GM19455 (cell line): ENCODE results near the gene MAPKAPK3.

Experiments used
- ATAC-seq: cut with Tn5 transposase; IDR thresholded peaks from one replicate; pipeline ENCODE4 v1.9.1; 2021; ENCODE audit not compliant: unreplicated experiment

The MAPKAPK3 gene

GRCh38 chr3:50607271-50608091 lies 9.5 kb upstream of the MAPKAPK3 start:
- no peak for ATAC-seq

GRCh38 chr3:50608278-50608677 lies 8.7 kb upstream of the MAPKAPK3 start:
- ATAC-seq = no peak

- ATAC-seq = no peak
These were observed 7.7 kb upstream of the MAPKAPK3 start for GRCh38 chr3:50609071-50609762.

- ATAC-seq = no peak
These were observed 7.2 kb upstream of the MAPKAPK3 start for GRCh38 chr3:50609763-50610085.

GRCh38 chr3:50610181-50610971 lies 6.6 kb upstream of the MAPKAPK3 start:
- ATAC-seq = no peak

- no peak for ATAC-seq
These were observed 5.9 kb upstream of the MAPKAPK3 start for GRCh38 chr3:50610992-50611463.

- ATAC-seq = peak; percentile 80
These were observed 5.3 kb upstream of the MAPKAPK3 start, which contains the start of gene CISH for GRCh38 chr3:50611464-50612233. Gene CISH, minus strand, starts transcription at chr3:50611774. Its CDS starts 124 bp downstream, at chr3:50611650.

- peak; percentile 5 for ATAC-seq
These were observed 4.6 kb upstream of the MAPKAPK3 start for GRCh38 chr3:50612234-50612882.

GRCh38 chr3:50612970-50613846 lies 3.7 kb upstream of the MAPKAPK3 start:
- no peak for ATAC-seq

GRCh38 chr3:50615190-50615589 lies 1.8 kb upstream of the MAPKAPK3 start:
- ATAC-seq = no peak

- ATAC-seq = peak; percentile 24
These were observed 765 bp upstream of the MAPKAPK3 start for GRCh38 chr3:50616003-50616769.

- ATAC-seq = peak; percentile 64
These were observed 218 bp upstream of the MAPKAPK3 start for GRCh38 chr3:50616770-50617095.

- ATAC-seq = no peak
These were observed 1.0 kb downstream of the MAPKAPK3 start for GRCh38 chr3:50617911-50618481.

- ATAC-seq = no peak
These were observed 3.5 kb downstream of the MAPKAPK3 start for GRCh38 chr3:50620420-50620819.

GRCh38 chr3:50620820-50621219 lies 3.9 kb downstream of the MAPKAPK3 start:
- no peak for ATAC-seq

GRCh38 chr3:50622881-50623280 lies 5.9 kb downstream of the MAPKAPK3 start:
- ATAC-seq = no peak

- no peak for ATAC-seq
These were observed 7.0 kb downstream of the MAPKAPK3 start for GRCh38 chr3:50623840-50624474.

- no peak for ATAC-seq
These were observed 7.7 kb downstream of the MAPKAPK3 start for GRCh38 chr3:50624634-50625033.
